NCI-H1105 treated with DMSO at 0.1 percent for 48 hours (cell line): ENCODE results near the gene KIF1A.
"Not testable (repeated sequence)": the region's sequence is repeated elsewhere in the genome, so short reads cannot be mapped to it uniquely, and the experiment has no call there.

Source experiments
- DNase-seq: peaks from one replicate; lab custom pipeline; 2025; lab: John Stamatoyannopoulos, UW

The KIF1A gene

GRCh38 chr2:240848900-240849680 lies 29.1 kb upstream of the KIF1A start:
- no peak for DNase-seq

GRCh38 chr2:240847817-240848216 lies 27.8 kb upstream of the KIF1A start:
- DNase-seq = no peak

GRCh38 chr2:240846873-240847595 lies 27.0 kb upstream of the KIF1A start:
- DNase-seq = no peak

GRCh38 chr2:240846309-240846708 lies 26.3 kb upstream of the KIF1A start:
- not testable (repeated sequence) for DNase-seq

- DNase-seq = no peak
Measured at GRCh38 chr2:240840435-240841060, 20.5 kb upstream of the KIF1A start.

GRCh38 chr2:240839152-240840143 lies 19.4 kb upstream of the KIF1A start:
- no peak for DNase-seq

- no peak for DNase-seq
Measured at GRCh38 chr2:240837621-240838020, 17.6 kb upstream of the KIF1A start.

GRCh38 chr2:240836781-240837467 lies 16.9 kb upstream of the KIF1A start:
- no peak for DNase-seq

- no peak for DNase-seq
Measured at GRCh38 chr2:240835528-240835927, 15.5 kb upstream of the KIF1A start.

GRCh38 chr2:240834377-240834975 lies 14.5 kb upstream of the KIF1A start:
- DNase-seq = no peak

GRCh38 chr2:240833724-240834285 lies 13.8 kb upstream of the KIF1A start:
- no peak for DNase-seq

- no peak for DNase-seq
Measured at GRCh38 chr2:240832921-240833494, 13.0 kb upstream of the KIF1A start.

- DNase-seq = no peak
Measured at GRCh38 chr2:240832205-240832727, 12.2 kb upstream of the KIF1A start.

- DNase-seq = no peak
Measured at GRCh38 chr2:240831594-240832204, 11.7 kb upstream of the KIF1A start.

GRCh38 chr2:240825476-240825875 lies 5.5 kb upstream of the KIF1A start:
- no peak for DNase-seq

GRCh38 chr2:240823449-240824336 lies 3.7 kb upstream of the KIF1A start:
- DNase-seq = no peak

GRCh38 chr2:240822280-240822847 lies 2.3 kb upstream of the KIF1A start:
- DNase-seq = peak; percentile 77

GRCh38 chr2:240821429-240821778 lies 1.4 kb upstream of the KIF1A start:
- DNase-seq = no peak
